HPDE6-E6E7 (cell line): ENCODE data around the gene QRSL1.
"Not testable (repeated sequence)": the region's sequence is repeated elsewhere in the genome, so short reads cannot be mapped to it uniquely, and the experiment has no call there.

Source experiments
- DNase-seq: peaks from one replicate; pipeline ENCODE4 v3.0.0; 2011; ENCODE audit warnings: missing footprints; ENCODE audit errors: extremely low spot score

QRSL1 gene

GRCh38 chr6:106623039-106623438 is 6.3 kb upstream of the QRSL1 start:
- no peak for DNase-seq

DNA sequence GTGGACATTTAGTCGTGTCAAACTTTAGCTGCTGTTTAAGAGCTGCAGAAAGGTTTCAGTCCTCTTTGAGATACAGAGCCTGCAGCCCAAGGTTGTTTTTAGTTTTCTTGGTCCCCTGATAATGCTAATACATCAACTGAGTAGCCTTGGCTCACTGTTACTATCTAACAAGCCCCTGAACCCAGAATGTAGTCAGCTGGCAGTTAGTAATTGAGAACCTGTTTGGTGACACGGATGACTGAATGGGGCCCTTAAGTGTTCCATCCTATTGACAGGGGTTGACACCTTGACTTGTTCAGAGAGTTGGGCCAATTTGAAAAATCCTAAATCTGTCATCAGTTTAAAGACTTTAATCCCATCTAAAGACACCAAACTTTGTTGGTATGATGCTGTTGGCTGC is 2.9 kb upstream of the QRSL1 start:
- DNase-seq = no peak

GRCh38 chr6:106627760-106628159 is 1.6 kb upstream of the QRSL1 start:
- not testable (repeated sequence) for DNase-seq

DNA sequence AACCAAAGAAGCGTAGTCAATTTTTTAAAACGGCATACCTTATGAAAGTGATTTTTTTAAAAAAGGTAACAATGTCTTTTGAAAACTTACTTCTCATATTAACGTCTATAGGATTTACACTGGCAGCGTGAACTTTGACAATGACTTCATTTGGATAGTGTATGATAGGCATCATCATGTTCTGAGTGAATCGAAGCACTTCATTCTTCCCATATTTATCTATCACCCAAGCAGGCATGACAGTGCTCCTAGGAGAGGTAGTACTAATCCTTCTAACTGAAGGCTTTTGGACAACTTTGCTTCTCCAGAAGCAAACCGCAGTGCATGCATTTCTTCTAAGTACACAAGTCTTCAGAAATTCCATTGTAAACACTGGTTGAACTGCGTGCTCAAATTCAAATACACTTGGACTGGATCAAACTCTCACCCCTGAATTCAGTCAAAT is 698 bp upstream of the QRSL1 start:
- DNase-seq = no peak

- DNase-seq = no peak
These were observed 433 bp downstream of the QRSL1 start for GRCh38 chr6:106629859-106630163.

GRCh38 chr6:106630366-106630765 is 988 bp downstream of the QRSL1 start:
- DNase-seq = no peak

GRCh38 chr6:106631346-106631745 is 2.0 kb downstream of the QRSL1 start:
- DNase-seq = no peak

- DNase-seq = no peak
These were observed 5.2 kb downstream of the QRSL1 start for GRCh38 chr6:106634565-106634964.

DNA sequence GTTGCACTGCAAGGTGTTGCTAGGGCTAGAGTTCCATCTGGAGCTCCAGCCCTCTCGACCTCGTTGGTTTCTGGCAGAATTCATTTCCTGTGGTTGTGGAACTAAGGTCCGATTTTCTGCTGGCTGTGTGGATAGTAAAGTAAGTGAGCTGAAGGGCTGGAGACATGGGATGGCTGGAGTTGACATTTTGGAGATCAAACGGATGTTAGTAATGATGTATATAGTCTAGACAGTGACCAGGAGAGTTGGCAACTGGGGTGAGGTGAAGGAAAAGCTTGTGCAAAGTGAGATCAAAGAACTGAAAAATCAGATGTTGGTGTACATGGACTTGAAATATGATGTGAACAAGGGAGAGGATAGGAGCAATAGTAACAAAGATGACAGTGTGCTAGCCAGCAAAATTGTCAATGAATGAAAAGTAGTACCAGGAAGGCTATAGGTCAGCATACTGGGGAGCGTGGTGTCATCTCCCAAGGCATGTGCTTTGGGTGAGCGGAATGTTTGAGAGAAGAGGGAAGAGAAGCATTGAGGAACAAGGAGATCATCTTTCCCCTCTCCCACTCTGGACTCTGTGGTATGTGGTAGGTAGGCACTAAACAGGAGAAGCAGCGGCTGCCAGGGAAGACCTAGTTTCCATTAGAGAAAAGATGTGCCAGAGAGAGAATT is 7.8 kb downstream of the QRSL1 start:
- DNase-seq = no peak

GRCh38 chr6:106637717-106638341 is 8.5 kb downstream of the QRSL1 start:
- DNase-seq = no peak

- no peak for DNase-seq
These were observed 10.4 kb downstream of the QRSL1 start for GRCh38 chr6:106639812-106640211.

GRCh38 chr6:106642476-106642875 is 13.1 kb downstream of the QRSL1 start:
- no peak for DNase-seq

DNA sequence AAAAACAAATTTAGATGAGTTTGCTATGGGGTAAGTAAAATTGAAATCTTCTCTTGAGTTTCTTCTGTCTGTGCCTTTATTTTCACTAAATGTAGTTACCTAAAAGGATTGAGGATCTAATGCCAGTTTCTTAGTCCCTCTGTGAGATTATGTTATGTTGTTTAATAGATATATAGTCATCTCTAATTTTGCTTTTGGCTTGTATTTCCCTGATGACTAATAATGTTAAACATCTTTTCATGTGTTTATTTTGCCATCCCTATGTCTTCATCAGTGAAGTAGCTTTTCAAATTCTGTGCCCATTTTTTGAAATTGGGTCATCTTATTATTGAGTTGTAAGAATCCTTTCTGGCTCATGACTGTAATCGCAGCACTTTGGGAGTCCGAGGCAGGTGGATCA is 13.7 kb downstream of the QRSL1 start:
- DNase-seq = no peak

DNA sequence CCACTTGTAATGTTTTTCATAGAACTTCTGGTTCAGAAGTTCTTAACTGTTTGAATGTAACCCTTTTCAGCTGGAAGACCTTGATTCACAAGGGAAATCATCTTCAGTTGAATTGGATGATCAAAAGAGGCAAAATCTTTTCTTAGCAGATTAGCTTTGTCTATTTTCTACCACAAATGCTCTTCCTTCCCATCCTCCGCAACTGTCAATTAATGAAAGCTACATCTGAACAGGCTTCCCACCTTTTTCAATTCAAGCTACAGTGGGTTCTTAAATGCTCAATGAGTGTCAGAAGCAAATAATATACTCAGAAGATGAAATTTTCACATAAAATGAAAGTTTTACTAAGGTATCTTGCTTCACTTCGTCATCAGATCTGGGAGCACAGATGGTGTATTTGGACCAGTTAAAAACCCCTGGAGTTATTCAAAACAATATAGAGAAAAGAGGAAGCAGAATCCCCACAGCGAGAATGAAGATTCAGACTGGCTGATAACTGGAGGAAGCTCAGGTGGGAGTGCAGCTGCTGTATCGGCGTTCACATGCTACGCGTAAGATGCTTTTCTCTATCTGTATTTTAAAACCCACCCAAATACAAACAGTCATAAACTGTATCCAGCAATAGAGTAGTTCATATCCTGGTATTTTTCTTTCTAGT is 19.4 kb downstream of the QRSL1 start:
- DNase-seq = no peak

- no peak for DNase-seq
These were observed 29.1 kb downstream of the QRSL1 start for GRCh38 chr6:106658469-106658868.

DNA sequence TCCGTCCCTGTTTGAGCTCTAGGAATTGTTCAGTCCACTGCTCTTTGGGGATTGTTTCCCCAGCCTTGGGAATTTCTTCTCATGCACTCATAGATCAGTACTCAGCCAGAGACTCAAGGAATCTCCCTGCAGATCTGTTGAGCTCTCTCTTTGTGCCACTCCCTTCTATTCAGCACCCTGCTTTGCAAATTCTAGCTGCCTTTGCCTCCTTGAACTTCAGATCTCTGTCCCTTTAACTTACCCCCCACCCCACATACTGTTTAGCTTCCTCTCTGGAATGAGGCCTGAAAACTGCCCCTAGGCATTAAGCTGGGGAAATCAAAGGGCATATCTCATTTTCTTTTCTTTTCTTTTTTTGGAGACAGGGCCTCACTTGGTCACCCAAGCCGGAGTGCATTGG is 30.5 kb downstream of the QRSL1 start:
- no peak for DNase-seq

- no peak for DNase-seq
These were observed 33.1 kb downstream of the QRSL1 start for GRCh38 chr6:106662458-106662857.

DNA sequence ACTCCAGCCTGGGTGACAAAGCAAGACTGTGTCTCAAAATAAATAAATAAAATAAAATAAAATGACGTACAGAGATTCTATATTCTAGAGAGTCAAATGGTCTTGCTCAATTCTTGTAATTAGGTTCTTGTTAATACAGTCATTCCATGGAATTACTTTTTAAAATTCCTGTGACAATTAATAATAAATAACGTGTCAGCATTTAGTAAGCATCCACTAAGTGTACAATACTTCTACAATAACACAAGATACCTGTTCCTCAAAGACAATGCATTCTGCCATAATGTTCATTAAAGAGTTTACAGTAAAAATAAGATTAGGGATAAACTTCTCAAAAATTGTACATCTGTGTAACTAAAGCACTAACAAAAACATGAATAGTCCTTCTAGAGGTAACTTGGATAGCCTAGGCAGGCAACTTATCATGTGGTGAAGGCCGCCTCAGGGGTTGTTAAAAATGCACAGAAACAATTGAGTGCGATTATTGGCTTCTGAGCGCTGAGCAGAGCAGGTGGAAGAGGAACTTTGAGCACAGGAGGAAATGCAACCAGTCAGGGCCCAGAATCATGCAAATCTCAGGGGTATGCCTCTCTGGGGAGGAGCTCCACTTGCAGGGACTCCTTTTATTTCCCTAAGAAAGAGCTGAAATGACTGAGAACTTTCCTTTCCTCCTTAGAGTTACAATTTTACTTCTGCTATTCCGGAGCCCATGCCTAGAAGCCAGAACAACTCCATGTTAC is 37.1 kb downstream of the QRSL1 start:
- no peak for DNase-seq

DNA sequence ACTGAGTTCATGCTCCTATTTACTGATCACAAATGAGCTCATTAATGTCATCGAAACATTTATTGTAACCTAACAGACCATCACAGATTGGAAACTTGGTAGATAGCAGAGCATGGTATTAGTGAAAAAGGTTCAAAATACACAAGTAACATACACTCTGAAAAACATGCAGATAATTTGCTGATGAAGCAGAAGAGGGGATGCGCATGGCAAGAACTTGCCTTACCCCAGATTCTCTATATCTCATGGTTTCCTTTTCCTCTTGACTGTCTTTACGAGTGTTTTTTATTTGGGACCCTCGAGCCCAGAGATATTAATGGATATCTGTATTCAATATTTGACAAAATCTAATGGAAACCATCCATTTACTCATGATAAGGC is 37.6 kb downstream of the QRSL1 start:
- no peak for DNase-seq

GRCh38 chr6:106670236-106670635 is 40.9 kb downstream of the QRSL1 start:
- no peak for DNase-seq

- no peak for DNase-seq
These were observed 42.3 kb downstream of the QRSL1 start for GRCh38 chr6:106671651-106672050.

DNA sequence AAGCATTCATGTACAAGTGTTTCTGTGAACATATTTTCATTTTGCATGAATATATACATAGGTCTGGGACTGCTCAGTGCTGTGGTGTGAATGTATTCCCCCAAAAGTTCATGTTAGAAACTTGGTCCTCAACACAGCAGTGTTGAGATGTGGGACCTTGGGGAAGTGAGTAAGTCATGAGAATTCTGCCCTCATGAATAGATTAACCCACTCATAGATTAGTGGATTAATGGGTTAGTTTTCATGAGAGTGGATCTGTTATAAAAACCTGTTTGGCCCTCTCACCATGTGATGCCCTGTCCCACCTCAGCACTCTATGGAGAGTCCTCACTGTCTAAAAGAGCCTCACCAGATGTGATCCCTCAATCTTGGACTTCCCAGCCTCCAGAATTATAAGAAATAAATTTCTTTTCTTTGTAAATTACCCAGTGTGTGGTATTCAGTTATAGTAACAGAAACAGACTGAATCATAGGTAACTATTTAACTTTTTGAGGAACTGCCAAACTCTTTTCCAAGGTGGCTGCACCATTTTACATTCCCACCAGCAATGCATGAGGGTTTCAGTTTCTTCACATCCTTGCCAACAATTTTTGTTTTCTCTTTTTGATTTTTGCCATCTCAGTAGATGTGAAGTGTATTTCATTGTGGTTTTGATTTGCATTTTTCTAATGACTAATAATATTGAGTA is 45.3 kb downstream of the QRSL1 start:
- no peak for DNase-seq
